Measurements from ENCODE around the gene PAH.
"Not testable (repeated sequence)": the region's sequence is repeated elsewhere in the genome, so short reads cannot be mapped to it uniquely, and the experiment has no call there.

The PAH gene

DNA sequence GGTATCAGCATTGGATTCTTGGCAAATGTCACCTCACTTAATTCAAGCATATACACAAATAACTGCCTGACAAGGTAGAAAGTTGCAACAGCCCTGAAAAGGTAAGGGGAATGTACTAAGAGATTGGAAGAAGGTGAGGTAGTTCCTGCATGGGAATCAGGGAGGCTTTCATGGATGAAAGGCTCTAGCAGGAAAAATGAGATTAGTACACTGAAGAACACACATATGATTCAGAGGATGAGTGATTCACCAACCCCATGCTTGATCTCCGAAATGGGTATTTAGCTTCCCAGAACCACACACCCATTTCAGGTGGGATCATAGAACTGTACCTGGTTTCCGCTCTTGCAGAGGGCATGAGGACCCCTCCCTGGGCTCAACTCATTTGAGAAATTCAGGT, 65.8 kb downstream of the PAH start:
- TF ChIP-seq, protein P1, sequence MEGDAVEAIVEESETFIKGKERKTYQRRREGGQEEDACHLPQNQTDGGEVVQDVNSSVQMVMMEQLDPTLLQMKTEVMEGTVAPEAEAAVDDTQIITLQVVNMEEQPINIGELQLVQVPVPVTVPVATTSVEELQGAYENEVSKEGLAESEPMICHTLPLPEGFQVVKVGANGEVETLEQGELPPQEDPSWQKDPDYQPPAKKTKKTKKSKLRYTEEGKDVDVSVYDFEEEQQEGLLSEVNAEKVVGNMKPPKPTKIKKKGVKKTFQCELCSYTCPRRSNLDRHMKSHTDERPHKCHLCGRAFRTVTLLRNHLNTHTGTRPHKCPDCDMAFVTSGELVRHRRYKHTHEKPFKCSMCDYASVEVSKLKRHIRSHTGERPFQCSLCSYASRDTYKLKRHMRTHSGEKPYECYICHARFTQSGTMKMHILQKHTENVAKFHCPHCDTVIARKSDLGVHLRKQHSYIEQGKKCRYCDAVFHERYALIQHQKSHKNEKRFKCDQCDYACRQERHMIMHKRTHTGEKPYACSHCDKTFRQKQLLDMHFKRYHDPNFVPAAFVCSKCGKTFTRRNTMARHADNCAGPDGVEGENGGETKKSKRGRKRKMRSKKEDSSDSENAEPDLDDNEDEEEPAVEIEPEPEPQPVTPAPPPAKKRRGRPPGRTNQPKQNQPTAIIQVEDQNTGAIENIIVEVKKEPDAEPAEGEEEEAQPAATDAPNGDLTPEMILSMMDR (IDR thresholded peaks at IDR 0.05; ENCODE audit: control insufficient read depth, insufficient read depth, low read depth, low read length, missing control alignments) = no peak
- DNase-seq (ENCODE audit: low read depth) = no peak
- no peak overlapping the region for H3K4me3 ChIP-seq (ENCODE audit: control insufficient read depth, low read depth, low read length)

DNA sequence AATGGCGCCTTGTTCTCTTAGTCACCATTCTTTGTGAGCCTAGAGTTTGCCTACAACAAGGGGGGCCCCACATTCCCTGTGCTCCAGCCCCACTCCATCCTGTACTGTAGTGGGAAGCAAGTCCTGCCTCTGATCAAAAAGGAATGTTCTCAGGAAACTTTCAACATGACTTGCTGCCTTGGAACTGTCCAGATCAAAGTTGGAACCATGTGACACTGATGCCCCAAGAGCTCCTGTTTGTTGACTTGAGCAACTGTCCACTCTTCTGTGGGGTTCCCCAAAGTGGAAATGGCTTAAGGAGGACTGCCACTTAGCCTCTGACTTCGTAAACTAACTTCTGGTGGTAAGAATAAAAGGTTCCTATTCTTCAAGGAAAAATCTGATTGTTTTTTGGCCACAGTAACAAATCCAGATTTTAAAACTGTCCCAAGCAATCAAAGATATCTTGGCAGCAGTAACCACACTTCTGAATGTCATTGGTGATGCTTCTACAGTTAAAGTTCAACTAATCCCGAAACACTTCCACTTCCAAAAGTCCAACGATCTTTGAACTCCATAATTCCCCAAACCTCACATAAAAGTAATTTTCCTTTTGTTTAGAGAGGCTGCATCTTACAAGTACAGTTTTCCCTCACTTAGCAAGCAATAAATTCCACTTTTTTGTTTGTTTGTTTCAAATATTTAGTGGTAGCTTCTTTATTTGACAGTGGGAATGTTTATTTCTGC, 67.2 kb downstream of the PAH start:
- TF ChIP-seq, protein P1 (IDR thresholded peaks at IDR 0.05; ENCODE audit: control insufficient read depth, insufficient read depth, low read depth, low read length, missing control alignments) = no peak
- no peak for DNase-seq (ENCODE audit: low read depth)
- no peak overlapping the region for H3K4me3 ChIP-seq (ENCODE audit: control insufficient read depth, low read depth, low read length)

DNA sequence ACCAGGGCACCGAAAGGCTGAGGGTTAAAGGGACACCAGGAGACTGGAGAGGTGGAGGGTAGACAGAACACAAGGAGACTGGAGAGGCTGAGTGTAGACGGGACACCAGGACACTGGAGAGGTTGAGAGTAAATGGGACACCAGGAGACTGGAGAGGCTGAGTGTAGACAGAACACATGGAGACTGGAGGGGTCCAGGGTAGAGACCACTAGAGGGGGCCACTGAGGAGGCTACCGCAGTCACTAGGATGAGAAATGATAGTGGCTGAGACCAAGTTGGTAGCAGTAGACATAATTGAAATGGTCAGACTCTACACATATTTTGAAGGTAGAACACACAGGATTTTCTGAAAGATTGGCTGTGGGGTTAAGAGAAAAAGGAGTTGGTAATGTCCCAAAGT, 68.2 kb downstream of the PAH start:
- TF ChIP-seq, protein P1 (IDR thresholded peaks at IDR 0.05; ENCODE audit: control insufficient read depth, insufficient read depth, low read depth, low read length, missing control alignments) = no peak
- no peak for DNase-seq (ENCODE audit: low read depth)
- no peak overlapping the region for H3K4me3 ChIP-seq (ENCODE audit: control insufficient read depth, low read depth, low read length)

DNA sequence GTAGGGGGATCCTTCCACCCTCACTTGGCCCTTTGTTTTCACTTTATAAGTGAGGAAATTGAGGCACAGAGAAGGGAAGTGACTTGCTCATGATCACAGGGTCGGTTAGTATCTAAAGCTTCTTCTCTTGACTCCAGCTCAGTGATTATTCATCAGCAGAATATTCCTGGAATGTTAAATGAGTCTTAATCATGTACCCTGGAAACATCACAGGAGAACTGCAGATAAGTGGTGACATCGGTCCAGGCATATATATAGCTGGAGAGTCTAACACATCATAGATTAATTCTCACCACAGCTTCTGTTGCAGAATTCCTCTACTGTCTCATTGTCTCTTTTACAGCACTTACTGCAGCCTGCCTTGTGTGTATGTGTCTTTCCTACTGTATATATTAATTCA, 69.9 kb downstream of the PAH start:
- TF ChIP-seq, protein P1 (IDR thresholded peaks at IDR 0.05; ENCODE audit: control insufficient read depth, insufficient read depth, low read depth, low read length, missing control alignments) = no peak
- H3K4me3 ChIP-seq (ENCODE audit: control insufficient read depth, low read depth, low read length) = no peak overlapping the region
- DNase-seq (ENCODE audit: low read depth) = no peak

DNA sequence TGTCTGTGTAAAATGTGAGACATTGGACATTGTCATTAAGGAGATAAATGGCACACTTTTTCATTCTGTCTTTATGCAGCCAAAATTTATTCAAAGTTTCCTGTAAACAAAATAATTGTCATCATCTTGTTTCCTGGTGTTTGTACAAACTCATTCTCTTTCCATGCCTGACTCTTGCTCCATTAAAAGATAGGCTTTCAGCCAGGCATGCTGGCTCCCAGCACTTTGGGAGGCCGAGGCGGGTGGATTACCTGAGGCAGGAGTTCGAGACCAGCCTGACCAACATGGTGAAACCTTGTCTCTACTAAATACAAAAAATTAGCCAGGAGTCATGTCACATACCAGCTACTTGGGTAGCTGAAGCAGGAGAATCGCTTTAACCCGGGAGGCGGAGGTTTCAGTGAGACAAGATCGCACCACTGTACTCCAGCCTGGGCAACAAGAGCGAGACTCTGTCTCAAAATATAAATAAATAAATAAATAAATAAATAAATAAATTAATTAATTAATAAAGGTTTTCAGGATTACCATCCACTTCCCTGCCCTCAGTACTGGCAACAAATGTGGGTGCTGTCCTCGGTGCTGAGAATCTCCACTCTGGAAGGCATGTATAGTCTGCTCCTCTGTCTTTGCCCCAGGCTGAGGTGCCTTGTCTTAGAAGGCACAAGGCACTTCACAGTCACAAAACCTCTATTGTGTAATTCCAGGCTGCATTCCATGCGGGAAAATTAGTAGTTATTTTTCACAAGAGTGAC, 83.2 kb downstream of the PAH start:
- DNase-seq (ENCODE audit: low read depth) = no peak
- TF ChIP-seq, protein P1 (IDR thresholded peaks at IDR 0.05; ENCODE audit: control insufficient read depth, insufficient read depth, low read depth, low read length, missing control alignments) = no peak
- H3K4me3 ChIP-seq (ENCODE audit: control insufficient read depth, low read depth, low read length) = no peak overlapping the region

DNA sequence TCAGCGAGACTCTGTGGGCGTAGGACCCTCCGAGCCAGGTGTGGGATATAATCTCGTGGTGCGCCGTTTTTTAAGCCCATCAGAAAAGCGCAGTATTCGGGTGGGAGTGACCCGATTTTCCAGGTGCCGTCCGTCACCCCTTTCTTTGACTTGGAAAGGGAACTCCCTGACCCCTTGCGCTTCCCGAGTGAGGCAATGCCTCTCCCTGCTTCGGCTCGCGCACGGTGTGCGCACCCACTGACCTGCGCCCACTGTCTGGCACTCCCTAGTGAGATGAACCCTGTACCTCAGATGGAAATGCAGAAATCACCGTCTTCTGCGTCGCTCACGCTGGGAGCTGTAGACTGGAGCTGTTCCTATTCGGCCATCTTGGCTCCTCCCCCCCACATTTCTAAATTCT, 84.2 kb downstream of the PAH start:
- DNase-seq (ENCODE audit: low read depth); H3K4me3 ChIP-seq (ENCODE audit: control insufficient read depth, low read depth, low read length): not testable (repeated sequence)

DNA sequence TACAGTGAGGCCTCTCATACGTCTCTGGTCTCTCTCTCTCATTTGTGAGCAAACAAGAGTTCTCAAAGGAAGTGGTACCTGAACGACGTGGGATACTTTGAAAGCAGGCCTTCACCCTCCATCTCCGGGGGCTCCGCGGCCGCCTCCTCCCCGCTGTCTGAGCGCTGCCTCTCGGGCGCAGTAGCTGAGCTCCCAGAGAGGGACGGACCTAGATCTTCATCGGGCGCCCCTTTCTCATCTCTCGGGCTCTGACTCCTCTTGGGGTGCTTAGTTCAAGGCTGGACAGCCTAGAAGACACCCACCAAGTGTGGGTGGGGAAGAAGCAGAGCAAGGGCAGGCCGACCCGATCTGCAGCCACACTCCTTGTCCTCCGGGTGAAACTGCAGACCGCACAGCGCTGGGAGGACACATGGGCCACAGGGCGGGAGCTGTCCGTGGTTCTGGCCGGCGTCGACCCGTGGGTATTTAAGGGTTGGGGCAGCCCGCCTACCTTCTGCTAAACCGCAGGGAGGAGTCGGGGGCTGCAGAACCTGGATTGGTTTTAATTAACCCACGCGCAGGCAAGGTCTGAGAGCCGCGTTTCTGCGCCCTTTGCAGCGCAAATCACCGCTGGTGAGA, 92.7 kb downstream of the PAH start:
- no peak for DNase-seq (ENCODE audit: low read depth)
- TF ChIP-seq, protein P1 (IDR thresholded peaks at IDR 0.05; ENCODE audit: control insufficient read depth, insufficient read depth, low read depth, low read length, missing control alignments) = no peak
- no peak overlapping the region for H3K4me3 ChIP-seq (ENCODE audit: control insufficient read depth, low read depth, low read length)

Measured in AG09309 (cell line).